ENCODE data around the gene PTGDS.

Gene PTGDS

GRCh38 chr9:137020771-137021567 is 43.7 kb downstream of the PTGDS start:
- no peaks in the 10 kb centered on the region for H3K4me1 ChIP-seq (ENCODE audit: control insufficient read depth, insufficient read depth, low read length)
- H3K36me3 ChIP-seq (ENCODE audit: control insufficient read depth, insufficient read depth, low read length): no peaks in the 10 kb centered on the region

GRCh38 chr9:137021568-137021978 is 44.3 kb downstream of the PTGDS start:
- no peaks in the 10 kb centered on the region for H3K4me1 ChIP-seq (ENCODE audit: control insufficient read depth, insufficient read depth, low read length)
- H3K36me3 ChIP-seq (ENCODE audit: control insufficient read depth, insufficient read depth, low read length): no peaks in the 10 kb centered on the region
- peaks cover 5% of the 10 kb centered on the region for H3K27me3 ChIP-seq (ENCODE audit: control insufficient read depth, insufficient read depth, low read length)
- no peaks in the 10 kb centered on the region for H3K9me3 ChIP-seq (ENCODE audit: control insufficient read depth, insufficient read depth, low read length)
- no peak overlapping the region for H3K4me3 ChIP-seq (ENCODE audit: low read depth, low read length)
- H3K9ac ChIP-seq (ENCODE audit: low read depth, low read length): no peak overlapping the region

More at GRCh38 chr9:137020771-137021567, 43.7 kb downstream of the PTGDS start:
- Histone ChIP-seq H3K9me3 (ENCODE audit: control insufficient read depth, insufficient read depth, low read length) (no peaks in the 10 kb centered on the region), H3K27me3 (ENCODE audit: control insufficient read depth, insufficient read depth, low read length) (peaks cover 1% of the 10 kb centered on the region), H3K9ac (ENCODE audit: low read depth, low read length) (no peak overlapping the region), H3K4me3 (ENCODE audit: low read depth, low read length) (no peak overlapping the region)

- no peaks in the 10 kb centered on the region for H3K4me1 ChIP-seq (ENCODE audit: control insufficient read depth, insufficient read depth, low read length)
- no peaks in the 10 kb centered on the region for H3K9me3 ChIP-seq (ENCODE audit: control insufficient read depth, insufficient read depth, low read length)
- no peaks in the 10 kb centered on the region for H3K36me3 ChIP-seq (ENCODE audit: control insufficient read depth, insufficient read depth, low read length)
- no peak overlapping the region for H3K9ac ChIP-seq (ENCODE audit: low read depth, low read length)
- H3K4me3 ChIP-seq (ENCODE audit: low read depth, low read length): no peak overlapping the region
- peaks cover 10% of the 10 kb centered on the region for H3K27me3 ChIP-seq (ENCODE audit: control insufficient read depth, insufficient read depth, low read length)
Measured at GRCh38 chr9:137021979-137022661, 44.8 kb downstream of the PTGDS start.

- H3K36me3 ChIP-seq (ENCODE audit: control insufficient read depth, insufficient read depth, low read length): no peaks in the 10 kb centered on the region
- no peaks in the 10 kb centered on the region for H3K4me1 ChIP-seq (ENCODE audit: control insufficient read depth, insufficient read depth, low read length)
- H3K27me3 ChIP-seq (ENCODE audit: control insufficient read depth, insufficient read depth, low read length): peaks cover 15% of the 10 kb centered on the region
- no peak overlapping the region for H3K9ac ChIP-seq (ENCODE audit: low read depth, low read length)
- no peak overlapping the region for H3K4me3 ChIP-seq (ENCODE audit: low read depth, low read length)
- no peaks in the 10 kb centered on the region for H3K9me3 ChIP-seq (ENCODE audit: control insufficient read depth, insufficient read depth, low read length)
Measured at GRCh38 chr9:137022662-137023008, 45.3 kb downstream of the PTGDS start.

GRCh38 chr9:137023157-137023556 is 45.9 kb downstream of the PTGDS start:
- no peaks in the 10 kb centered on the region for H3K9me3 ChIP-seq (ENCODE audit: control insufficient read depth, insufficient read depth, low read length)
- no peak overlapping the region for H3K9ac ChIP-seq (ENCODE audit: low read depth, low read length)
- peaks cover 15% of the 10 kb centered on the region for H3K27me3 ChIP-seq (ENCODE audit: control insufficient read depth, insufficient read depth, low read length)
- no peaks in the 10 kb centered on the region for H3K4me1 ChIP-seq (ENCODE audit: control insufficient read depth, insufficient read depth, low read length)
- no peak overlapping the region for H3K4me3 ChIP-seq (ENCODE audit: low read depth, low read length)
- no peaks in the 10 kb centered on the region for H3K36me3 ChIP-seq (ENCODE audit: control insufficient read depth, insufficient read depth, low read length)

GRCh38 chr9:137023583-137023991 is 46.3 kb downstream of the PTGDS start:
- no peak overlapping the region for H3K9ac ChIP-seq (ENCODE audit: low read depth, low read length)
- no peaks in the 10 kb centered on the region for H3K9me3 ChIP-seq (ENCODE audit: control insufficient read depth, insufficient read depth, low read length)
- no peaks in the 10 kb centered on the region for H3K4me1 ChIP-seq (ENCODE audit: control insufficient read depth, insufficient read depth, low read length)
- no peaks in the 10 kb centered on the region for H3K36me3 ChIP-seq (ENCODE audit: control insufficient read depth, insufficient read depth, low read length)
- peaks cover 17% of the 10 kb centered on the region for H3K27me3 ChIP-seq (ENCODE audit: control insufficient read depth, insufficient read depth, low read length)
- H3K4me3 ChIP-seq (ENCODE audit: low read depth, low read length): no peak overlapping the region

- Histone ChIP-seq H3K27me3 (ENCODE audit: control insufficient read depth, insufficient read depth, low read length) (peaks cover 22% of the 10 kb centered on the region), H3K36me3 (ENCODE audit: control insufficient read depth, insufficient read depth, low read length) (no peaks in the 10 kb centered on the region), H3K9ac (ENCODE audit: low read depth, low read length) (no peak overlapping the region), H3K9me3 (ENCODE audit: control insufficient read depth, insufficient read depth, low read length) (no peaks in the 10 kb centered on the region), H3K4me1 (ENCODE audit: control insufficient read depth, insufficient read depth, low read length) (no peaks in the 10 kb centered on the region), H3K4me3 (ENCODE audit: low read depth, low read length) (no peak overlapping the region)
Measured at GRCh38 chr9:137025517-137025966, 48.2 kb downstream of the PTGDS start.

GRCh38 chr9:137026384-137026783 is 49.1 kb downstream of the PTGDS start:
- Histone ChIP-seq H3K27me3 (ENCODE audit: control insufficient read depth, insufficient read depth, low read length) (peaks cover 22% of the 10 kb centered on the region), H3K9me3 (ENCODE audit: control insufficient read depth, insufficient read depth, low read length) (no peaks in the 10 kb centered on the region), H3K4me3 (ENCODE audit: low read depth, low read length) (no peak overlapping the region), H3K36me3 (ENCODE audit: control insufficient read depth, insufficient read depth, low read length) (no peaks in the 10 kb centered on the region), H3K4me1 (ENCODE audit: control insufficient read depth, insufficient read depth, low read length) (no peaks in the 10 kb centered on the region), H3K9ac (ENCODE audit: low read depth, low read length) (no peak overlapping the region)

- Histone ChIP-seq H3K4me3 (ENCODE audit: low read depth, low read length) (no peak overlapping the region), H3K4me1 (ENCODE audit: control insufficient read depth, insufficient read depth, low read length) (no peaks in the 10 kb centered on the region)
Measured at GRCh38 chr9:137026828-137027227, 49.5 kb downstream of the PTGDS start.

GRCh38 chr9:137027369-137028262 is 50.3 kb downstream of the PTGDS start, which contains the start of gene ABCA2:
Gene ABCA2 (minus strand): TSS chr9:137028237. CDS start chr9:137028140, 97 bp downstream.
- Histone ChIP-seq H3K9ac (ENCODE audit: low read depth, low read length) (no peak within 1 kb of the TSS), H3K36me3 (ENCODE audit: control insufficient read depth, insufficient read depth, low read length) (no peaks in the 10 kb centered on the region), H3K27me3 (ENCODE audit: control insufficient read depth, insufficient read depth, low read length) (peaks cover 22% of the 10 kb centered on the region), H3K4me1 (ENCODE audit: control insufficient read depth, insufficient read depth, low read length) (no peaks in the 10 kb centered on the region), H3K9me3 (ENCODE audit: control insufficient read depth, insufficient read depth, low read length) (no peaks in the 10 kb centered on the region), H3K4me3 (ENCODE audit: low read depth, low read length) (peak within 1 kb of the TSS; percentile 58)

More at GRCh38 chr9:137026828-137027227, 49.5 kb downstream of the PTGDS start:
- H3K36me3 ChIP-seq (ENCODE audit: control insufficient read depth, insufficient read depth, low read length): no peaks in the 10 kb centered on the region
- H3K27me3 ChIP-seq (ENCODE audit: control insufficient read depth, insufficient read depth, low read length): peaks cover 22% of the 10 kb centered on the region
- no peak overlapping the region for H3K9ac ChIP-seq (ENCODE audit: low read depth, low read length)
- no peaks in the 10 kb centered on the region for H3K9me3 ChIP-seq (ENCODE audit: control insufficient read depth, insufficient read depth, low read length)

- Histone ChIP-seq H3K4me3 (ENCODE audit: low read depth, low read length) (peak overlapping the region; percentile 58), H3K9ac (ENCODE audit: low read depth, low read length) (no peak overlapping the region), H3K36me3 (ENCODE audit: control insufficient read depth, insufficient read depth, low read length) (no peaks in the 10 kb centered on the region), H3K9me3 (ENCODE audit: control insufficient read depth, insufficient read depth, low read length) (no peaks in the 10 kb centered on the region), H3K4me1 (ENCODE audit: control insufficient read depth, insufficient read depth, low read length) (no peaks in the 10 kb centered on the region), H3K27me3 (ENCODE audit: control insufficient read depth, insufficient read depth, low read length) (peaks cover 22% of the 10 kb centered on the region)
Measured at GRCh38 chr9:137028263-137029057, 51.2 kb downstream of the PTGDS start.
